ENCODE measurements around the gene HDAC9. TPM values are rescaled to one million over a fixed set of nuclear protein-coding genes. Genes with fewer than 3 reads are reported as not detected.

Gene HDAC9
- total RNA-seq, 1 donor from 2014 or later, result 3.6 TPM

DNA sequence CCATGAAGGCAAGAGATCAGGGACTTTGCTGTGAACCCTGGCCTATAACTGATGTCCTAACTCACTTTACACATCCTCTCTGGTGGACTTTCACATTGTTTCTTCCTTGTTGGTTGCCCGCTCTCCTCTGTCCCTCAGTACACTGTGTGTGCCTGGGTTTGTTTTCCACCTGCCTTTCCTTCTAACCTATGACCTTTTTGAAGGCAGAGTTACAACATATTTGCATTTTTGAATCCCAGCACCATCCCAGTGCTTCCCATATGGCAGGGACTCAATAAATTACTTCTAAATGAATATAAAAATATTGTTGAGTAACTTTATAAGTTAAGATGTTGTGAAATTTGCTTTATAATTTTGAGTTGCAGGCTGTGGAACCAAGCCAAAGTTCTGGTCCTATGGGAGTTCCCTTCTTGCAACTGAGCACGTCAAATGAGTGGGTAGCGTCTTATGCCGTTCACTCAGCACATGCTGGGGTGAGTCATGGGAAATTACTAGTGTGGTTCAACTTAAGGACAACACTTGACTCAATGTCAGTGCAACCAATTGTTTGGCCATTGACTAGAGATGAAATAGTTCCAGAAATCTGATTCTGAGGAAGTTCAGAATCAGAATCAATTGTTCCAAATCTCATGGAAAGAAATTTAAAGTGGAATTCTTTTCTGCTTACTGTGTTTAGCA, 370.9 kb downstream of the HDAC9 start:
- no peak for DNase-seq (ENCODE audit: low spot score, unreplicated experiment)
- no peaks in the 10 kb centered on the region for H3K4me1 Mint-ChIP-seq (ENCODE audit: low read depth)
- no peak overlapping the region for H3K4me3 Mint-ChIP-seq (ENCODE audit: low read depth)
- no peak overlapping the region for H3K27ac Mint-ChIP-seq
- no peaks in the 10 kb centered on the region for H3K27me3 Mint-ChIP-seq
- H3K9me3 Mint-ChIP-seq (ENCODE audit: low read depth), result no peaks in the 10 kb centered on the region
- TF ChIP-seq, protein P1, sequence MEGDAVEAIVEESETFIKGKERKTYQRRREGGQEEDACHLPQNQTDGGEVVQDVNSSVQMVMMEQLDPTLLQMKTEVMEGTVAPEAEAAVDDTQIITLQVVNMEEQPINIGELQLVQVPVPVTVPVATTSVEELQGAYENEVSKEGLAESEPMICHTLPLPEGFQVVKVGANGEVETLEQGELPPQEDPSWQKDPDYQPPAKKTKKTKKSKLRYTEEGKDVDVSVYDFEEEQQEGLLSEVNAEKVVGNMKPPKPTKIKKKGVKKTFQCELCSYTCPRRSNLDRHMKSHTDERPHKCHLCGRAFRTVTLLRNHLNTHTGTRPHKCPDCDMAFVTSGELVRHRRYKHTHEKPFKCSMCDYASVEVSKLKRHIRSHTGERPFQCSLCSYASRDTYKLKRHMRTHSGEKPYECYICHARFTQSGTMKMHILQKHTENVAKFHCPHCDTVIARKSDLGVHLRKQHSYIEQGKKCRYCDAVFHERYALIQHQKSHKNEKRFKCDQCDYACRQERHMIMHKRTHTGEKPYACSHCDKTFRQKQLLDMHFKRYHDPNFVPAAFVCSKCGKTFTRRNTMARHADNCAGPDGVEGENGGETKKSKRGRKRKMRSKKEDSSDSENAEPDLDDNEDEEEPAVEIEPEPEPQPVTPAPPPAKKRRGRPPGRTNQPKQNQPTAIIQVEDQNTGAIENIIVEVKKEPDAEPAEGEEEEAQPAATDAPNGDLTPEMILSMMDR (IDR thresholded peaks at IDR 0.05; ENCODE audit: unreplicated experiment), result no peak
- no peaks in the 10 kb centered on the region for H3K36me3 Mint-ChIP-seq (ENCODE audit: insufficient read depth)

DNA sequence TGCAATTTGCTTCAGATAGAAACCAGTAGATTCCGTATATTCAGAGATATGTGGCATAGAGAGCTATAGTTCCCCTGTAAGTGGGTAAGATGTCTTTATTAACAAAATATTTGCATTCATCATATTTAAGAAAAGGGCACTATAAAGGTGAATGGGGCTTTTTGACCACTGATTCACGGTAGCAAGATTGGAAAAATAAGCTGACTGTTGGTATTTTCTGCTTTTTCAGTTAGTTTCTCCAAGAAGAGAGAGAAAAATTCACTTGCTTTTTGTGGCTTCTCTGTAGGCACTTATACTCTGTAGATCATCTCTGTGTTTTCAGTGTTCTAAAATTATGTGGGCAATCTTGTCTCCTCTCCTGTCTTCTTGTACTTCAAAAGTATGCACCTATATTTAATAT, 376.8 kb downstream of the HDAC9 start:
- no peaks in the 10 kb centered on the region for H3K36me3 Mint-ChIP-seq (ENCODE audit: insufficient read depth)
- H3K4me1 Mint-ChIP-seq (ENCODE audit: low read depth), result no peaks in the 10 kb centered on the region
- no peak overlapping the region for H3K4me3 Mint-ChIP-seq (ENCODE audit: low read depth)
- no peaks in the 10 kb centered on the region for H3K27me3 Mint-ChIP-seq
- no peak overlapping the region for H3K27ac Mint-ChIP-seq
- H3K9me3 Mint-ChIP-seq (ENCODE audit: low read depth), result no peaks in the 10 kb centered on the region
- DNase-seq (ENCODE audit: low spot score, unreplicated experiment), result no peak
- TF ChIP-seq, protein P1 (IDR thresholded peaks at IDR 0.05; ENCODE audit: unreplicated experiment), result no peak

DNA sequence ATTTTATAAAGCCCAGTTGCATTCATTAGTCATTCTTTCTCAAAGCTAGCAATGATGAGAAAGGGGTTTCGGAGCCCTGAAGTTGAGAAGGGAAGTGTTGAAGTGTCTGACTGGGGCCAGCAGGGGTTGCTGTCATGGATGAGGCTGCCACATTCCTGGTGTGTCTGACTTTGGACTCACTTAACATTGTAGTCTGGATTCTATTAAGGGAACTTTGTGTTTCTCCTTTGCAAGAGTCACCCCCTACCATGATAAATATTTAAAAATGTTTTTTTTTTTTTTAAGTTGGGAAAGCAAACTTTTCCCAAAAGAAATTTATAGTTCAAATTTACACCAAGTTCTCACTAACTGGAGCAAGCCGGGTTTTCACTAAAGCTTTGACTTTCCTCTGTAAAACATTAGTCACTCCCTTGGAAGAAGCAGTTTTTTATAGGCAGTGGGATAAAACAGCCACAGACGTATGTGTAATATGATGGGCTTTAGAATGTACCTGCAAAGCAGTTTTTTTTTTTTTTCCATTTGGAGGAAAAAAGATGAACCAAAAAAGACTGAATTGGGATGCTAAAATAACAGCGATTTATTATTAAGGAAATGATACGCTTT, 378.3 kb downstream of the HDAC9 start:
- Mint-ChIP-seq H3K9me3 (ENCODE audit: low read depth) (peaks cover 8% of the 10 kb centered on the region), H3K4me3 (ENCODE audit: low read depth) (no peak overlapping the region), H3K36me3 (ENCODE audit: insufficient read depth) (no peaks in the 10 kb centered on the region), H3K4me1 (ENCODE audit: low read depth) (no peaks in the 10 kb centered on the region), H3K27ac (no peak overlapping the region), H3K27me3 (no peaks in the 10 kb centered on the region)
- TF ChIP-seq, protein P1 (IDR thresholded peaks at IDR 0.05; ENCODE audit: unreplicated experiment), result peak; percentile 51
- DNase-seq (ENCODE audit: low spot score, unreplicated experiment), result no peak

DNA sequence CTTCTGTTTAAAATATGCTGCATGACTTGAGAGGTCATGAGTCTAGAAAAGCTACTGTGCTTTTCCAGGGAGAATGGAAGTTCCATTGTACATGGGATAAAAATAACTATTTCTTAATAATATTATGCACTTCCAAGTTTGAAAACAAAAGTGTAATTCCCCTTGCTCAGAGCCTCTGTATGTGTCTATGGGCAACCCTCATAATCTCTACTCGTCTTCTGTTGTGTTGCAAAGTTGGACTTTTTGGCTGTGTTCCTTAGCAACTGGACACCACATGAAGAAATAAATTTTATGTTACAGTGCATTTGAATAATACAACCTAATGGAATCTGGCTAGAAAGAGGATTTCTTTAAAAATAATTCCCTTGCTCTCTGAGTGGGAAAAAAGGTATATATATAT, 379.3 kb downstream of the HDAC9 start:
- Mint-ChIP-seq H3K9me3 (ENCODE audit: low read depth) (peaks cover 18% of the 10 kb centered on the region), H3K4me1 (ENCODE audit: low read depth) (no peaks in the 10 kb centered on the region), H3K4me3 (ENCODE audit: low read depth) (no peak overlapping the region), H3K36me3 (ENCODE audit: insufficient read depth) (no peaks in the 10 kb centered on the region), H3K27ac (no peak overlapping the region), H3K27me3 (no peaks in the 10 kb centered on the region)
- no peak for DNase-seq (ENCODE audit: low spot score, unreplicated experiment)
- TF ChIP-seq, protein P1 (IDR thresholded peaks at IDR 0.05; ENCODE audit: unreplicated experiment), result no peak

DNA sequence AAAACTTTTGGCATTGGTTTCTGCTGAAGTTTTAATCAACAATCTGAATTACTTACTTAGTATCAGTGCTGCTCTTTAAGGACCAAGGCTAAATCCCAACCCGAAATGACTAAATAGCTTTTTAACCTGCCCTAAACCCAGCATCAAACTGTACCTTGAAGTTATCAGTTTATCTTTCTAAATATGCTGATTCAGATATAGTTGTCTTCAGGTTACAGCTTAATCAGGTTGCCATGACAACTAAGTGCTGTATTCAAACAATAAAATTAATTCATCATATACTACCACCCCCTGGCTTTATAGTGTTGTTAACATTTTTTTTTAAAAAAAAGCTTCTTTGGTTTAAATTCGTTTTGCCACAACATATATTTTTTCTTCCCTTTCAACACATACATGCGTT, 382.3 kb downstream of the HDAC9 start:
- H3K27ac Mint-ChIP-seq, result no peak overlapping the region
- TF ChIP-seq, protein P1 (IDR thresholded peaks at IDR 0.05; ENCODE audit: unreplicated experiment), result no peak

More for the DNA sequence above, 382.3 kb downstream of the HDAC9 start:
- H3K36me3 Mint-ChIP-seq (ENCODE audit: insufficient read depth), result no peaks in the 10 kb centered on the region
- no peak overlapping the region for H3K4me3 Mint-ChIP-seq (ENCODE audit: low read depth)
- no peaks in the 10 kb centered on the region for H3K27me3 Mint-ChIP-seq
- H3K4me1 Mint-ChIP-seq (ENCODE audit: low read depth), result no peaks in the 10 kb centered on the region
- no peak for DNase-seq (ENCODE audit: low spot score, unreplicated experiment)
- H3K9me3 Mint-ChIP-seq (ENCODE audit: low read depth), result peaks cover 19% of the 10 kb centered on the region

Data from progenitor cell of endocrine pancreas (in vitro differentiated cells).